Neuronal stem cell (in vitro differentiated cells): ENCODE results near the gene NSMCE1.

ENCODE experiments used
- DNase-seq: peaks from one replicate; pipeline ENCODE4 v3.0.0-alpha.2; 2013; ENCODE audit warnings: low spot score
- H2AFZ ChIP-seq: one replicate; pipeline ENCODE4 v1.6.1; 2013; ENCODE audit warnings: mild to moderate bottlenecking, low read length, inconsistent platforms
- H2AK5ac ChIP-seq: 2 replicates; pipeline ENCODE4 v1.6.1; 2013; ENCODE audit warnings: low read depth, mild to moderate bottlenecking, inconsistent platforms, low read length, moderate library complexity, mixed read lengths
- H2BK120ac ChIP-seq: 2 replicates; pipeline ENCODE4 v1.6.1; 2013; ENCODE audit warnings: low read depth, mild to moderate bottlenecking, inconsistent platforms, low read length, moderate library complexity, mixed read lengths
- H2BK12ac ChIP-seq: one replicate; pipeline ENCODE4 v1.6.1; 2013; ENCODE audit warnings: low read length, inconsistent platforms
- H2BK15ac ChIP-seq: 2 replicates; pipeline ENCODE4 v1.6.1; 2013; ENCODE audit warnings: mild to moderate bottlenecking, low read length, inconsistent platforms, mixed read lengths
- H2BK5ac ChIP-seq: one replicate; pipeline ENCODE4 v1.6.1; 2013; ENCODE audit warnings: inconsistent platforms, mild to moderate bottlenecking, low read length, moderate library complexity
- H3K14ac ChIP-seq: one replicate; pipeline ENCODE4 v1.6.1; 2013; ENCODE audit warnings: low read length, inconsistent platforms
- H3K18ac ChIP-seq: 2 replicates; pipeline ENCODE4 v1.6.1; 2013; ENCODE audit warnings: low read length, inconsistent platforms
- H3K23ac ChIP-seq: 2 replicates; pipeline ENCODE4 v1.6.1; 2013; ENCODE audit warnings: low read depth, mild to moderate bottlenecking, mixed read lengths, low read length, inconsistent platforms; ENCODE audit not compliant: poor library complexity
- H3K27ac ChIP-seq: replicated peaks from 3 replicates; pipeline ENCODE4 v1.5.1; 2013; ENCODE audit warnings: low read length, inconsistent platforms
- H3K27me3 ChIP-seq, 3 experiments: 2 replicates each; pipeline ENCODE4 v1.6.1; 2013; ENCODE audit warnings: low read length in 3 of 3, mild to moderate bottlenecking in 2 of 3, inconsistent platforms in 1 of 3, low read depth in 1 of 3, mixed read lengths in 1 of 3, moderate library complexity in 1 of 3; ENCODE audit not compliant: control insufficient read depth in 3 of 3, insufficient read depth in 3 of 3
- H3K36me3 ChIP-seq, 2 donors: replicated peaks in 1 of 2; 2 replicates each; pipeline ENCODE4 v1.6.1; 2013; ENCODE audit warnings: low read length in 2 of 2; ENCODE audit not compliant: control insufficient read depth in 2 of 2, insufficient read depth in 2 of 2
- H3K4ac ChIP-seq: 2 replicates; pipeline ENCODE4 v1.6.1; 2013; ENCODE audit warnings: inconsistent platforms, mild to moderate bottlenecking, low read length, moderate library complexity
- H3K4me1 ChIP-seq, 2 donors: 1 replicate in 1 of 2; 2 replicates in 1 of 2; pipeline ENCODE4 v1.6.1; 2013; ENCODE audit warnings: low read length in 2 of 2, low read depth in 1 of 2; ENCODE audit not compliant: control insufficient read depth in 2 of 2, insufficient read depth in 1 of 2
- H3K4me2 ChIP-seq: one replicate; pipeline ENCODE4 v1.6.1; 2013; ENCODE audit warnings: mild to moderate bottlenecking, low read length, inconsistent platforms; ENCODE audit not compliant: insufficient read depth, poor library complexity, severe bottlenecking
- H3K4me3 ChIP-seq, 2 donors: 2 replicates each; pipeline ENCODE4 v1.5.1; 2013; ENCODE audit warnings: low read length in 2 of 2, mild to moderate bottlenecking in 2 of 2, inconsistent platforms in 1 of 2, moderate library complexity in 1 of 2
- H3K79me1 ChIP-seq: one replicate; pipeline ENCODE4 v1.6.1; 2013; ENCODE audit warnings: low read depth, mild to moderate bottlenecking, inconsistent platforms, low read length, moderate library complexity
- H3K9ac ChIP-seq: one replicate; pipeline ENCODE4 v1.6.1; 2013; ENCODE audit warnings: mild to moderate bottlenecking, low read depth, low read length, inconsistent platforms; ENCODE audit not compliant: poor library complexity
- H3K9me3 ChIP-seq, 2 donors: replicated peaks in 1 of 2; 2 replicates each; pipeline versions ENCODE3 to v1.6.1; 2013; ENCODE audit warnings: low read length in 2 of 2, mild to moderate bottlenecking in 2 of 2, inconsistent platforms in 1 of 2, low read depth in 1 of 2, mixed read lengths in 1 of 2, moderate library complexity in 1 of 2; ENCODE audit not compliant: control insufficient read depth in 2 of 2, insufficient read depth in 1 of 2
- H4K8ac ChIP-seq: one replicate; pipeline ENCODE4 v1.6.1; 2013; ENCODE audit warnings: low read depth, mild to moderate bottlenecking, inconsistent platforms, low read length, moderate library complexity
- H4K91ac ChIP-seq: one replicate; pipeline ENCODE4 v1.6.1; 2013; ENCODE audit warnings: low read length, low read depth, mild to moderate bottlenecking, inconsistent platforms; ENCODE audit not compliant: poor library complexity
- WGBS, 2 donors: extraction: QIAGEN DNeasy Blood & Tissue Kit; methylation state at CpG; one replicate each; pipeline ENCODE4 v1.1.7; 2013; ENCODE audit warnings: missing lambda C conversion rate in 2 of 2, mixed read lengths in 1 of 2; ENCODE audit not compliant: insufficient read length in 2 of 2, insufficient replicate concordance in 1 of 2; ENCODE audit errors: extremely low coverage in 2 of 2; 5-methylcytosine and 5-hydroxymethylcytosine counted together

The NSMCE1 gene

GRCh38 chr16:27220991-27221390, 47.6 kb downstream of the NSMCE1 start:
- Histone ChIP-seq H3K27me3 (no peaks in the 10 kb centered on the region), H3K4me3 (no peak overlapping the region), H2BK15ac (no peak overlapping the region), H3K18ac (no peak overlapping the region), H4K8ac (no peak overlapping the region), H3K4ac (no peak overlapping the region), H3K36me3 (peaks cover 9 to 37% of the 10 kb centered on the region in 2 donors), H3K9ac (no peak overlapping the region), H4K91ac (no peak overlapping the region), H3K27ac (no peak overlapping the region), H2BK5ac (no peak overlapping the region), H3K9me3 (no peaks in the 10 kb centered on the region), H3K4me2 (no peak overlapping the region), H3K14ac (no peak overlapping the region), H2AFZ (no peak overlapping the region), H2AK5ac (no peak overlapping the region), H2BK120ac (no peak overlapping the region), H3K4me1 (peaks cover 0 to 2% of the 10 kb centered on the region in 2 donors), H3K79me1 (no peaks in the 10 kb centered on the region), H3K23ac (no peak overlapping the region), H2BK12ac (no peak overlapping the region)
- no CpG with 5 or more reads among the region's 16 CpGs for WGBS, 2 donors
- DNase-seq, result no peak

GRCh38 chr16:27220527-27220926, 48.0 kb downstream of the NSMCE1 start:
- H3K18ac ChIP-seq, result no peak overlapping the region
- H3K23ac ChIP-seq, result no peak overlapping the region
- H2AK5ac ChIP-seq, result no peak overlapping the region
- H3K36me3 ChIP-seq, result peaks cover 12 to 39% of the 10 kb centered on the region in 2 donors
- H3K9me3 ChIP-seq, result no peaks in the 10 kb centered on the region
- H2AFZ ChIP-seq, result no peak overlapping the region
- H3K4me3 ChIP-seq, result no peak overlapping the region
- DNase-seq, result no peak
- H3K4me2 ChIP-seq, result no peak overlapping the region
- H3K9ac ChIP-seq, result no peak overlapping the region
- WGBS, 2 donors, result no CpG with 5 or more reads among the region's 8 CpGs
- H2BK120ac ChIP-seq, result no peak overlapping the region
- H4K8ac ChIP-seq, result no peak overlapping the region
- peaks cover 0 to 2% of the 10 kb centered on the region in 2 donors for H3K4me1 ChIP-seq
- no peak overlapping the region for H4K91ac ChIP-seq
- no peak overlapping the region for H2BK15ac ChIP-seq
- no peak overlapping the region for H3K4ac ChIP-seq
- H3K27ac ChIP-seq, result no peak overlapping the region
- H3K79me1 ChIP-seq, result no peaks in the 10 kb centered on the region
- no peak overlapping the region for H2BK12ac ChIP-seq
- H3K14ac ChIP-seq, result no peak overlapping the region
- H3K27me3 ChIP-seq, result no peaks in the 10 kb centered on the region
- no peak overlapping the region for H2BK5ac ChIP-seq

- H3K4me3 ChIP-seq, result no peak overlapping the region
These were observed 48.5 kb downstream of the NSMCE1 start for GRCh38 chr16:27220120-27220519.

GRCh38 chr16:27219161-27219560, 49.4 kb downstream of the NSMCE1 start:
- WGBS, 2 donors, result no CpG with 5 or more reads among the region's 10 CpGs
- Histone ChIP-seq H3K23ac (no peak overlapping the region), H3K27ac (no peak overlapping the region)

More at GRCh38 chr16:27220120-27220519, 48.5 kb downstream of the NSMCE1 start:
- Histone ChIP-seq H3K9me3 (no peaks in the 10 kb centered on the region), H3K27me3 (no peaks in the 10 kb centered on the region), H2BK15ac (no peak overlapping the region), H3K23ac (no peak overlapping the region), H3K18ac (no peak overlapping the region), H2AK5ac (no peak overlapping the region), H3K27ac (no peak overlapping the region), H3K4me1 (peaks cover 0 to 2% of the 10 kb centered on the region in 2 donors), H2BK12ac (no peak overlapping the region), H4K91ac (no peak overlapping the region), H3K14ac (no peak overlapping the region), H4K8ac (no peak overlapping the region), H2BK120ac (no peak overlapping the region), H3K9ac (no peak overlapping the region), H2AFZ (no peak overlapping the region), H3K36me3 (peaks cover 12 to 38% of the 10 kb centered on the region in 2 donors), H3K79me1 (no peaks in the 10 kb centered on the region), H3K4ac (no peak overlapping the region), H3K4me2 (no peak overlapping the region), H2BK5ac (no peak overlapping the region)
- no CpG with 5 or more reads among the region's 9 CpGs for WGBS, 2 donors
- no peak for DNase-seq

More at GRCh38 chr16:27219161-27219560, 49.4 kb downstream of the NSMCE1 start:
- no peak overlapping the region for H4K91ac ChIP-seq
- no peak overlapping the region for H2BK5ac ChIP-seq
- no peak overlapping the region for H2AFZ ChIP-seq
- H3K27me3 ChIP-seq, result no peaks in the 10 kb centered on the region
- no peak overlapping the region for H2AK5ac ChIP-seq
- H3K36me3 ChIP-seq, result peaks cover 15 to 37% of the 10 kb centered on the region in 2 donors
- H3K4me3 ChIP-seq, result no peak overlapping the region
- H3K18ac ChIP-seq, result no peak overlapping the region
- no peak for DNase-seq
- no peak overlapping the region for H2BK12ac ChIP-seq
- H3K14ac ChIP-seq, result no peak overlapping the region
- H2BK15ac ChIP-seq, result no peak overlapping the region
- no peak overlapping the region for H3K9ac ChIP-seq
- H4K8ac ChIP-seq, result no peak overlapping the region
- no peaks in the 10 kb centered on the region for H3K79me1 ChIP-seq
- H3K4ac ChIP-seq, result no peak overlapping the region
- peaks cover 0 to 2% of the 10 kb centered on the region in 2 donors for H3K4me1 ChIP-seq
- H2BK120ac ChIP-seq, result no peak overlapping the region
- H3K4me2 ChIP-seq, result no peak overlapping the region
- H3K9me3 ChIP-seq, result no peaks in the 10 kb centered on the region
